Type B pancreatic cell (in vitro differentiated cells): ENCODE results near the gene HDAC11. TPM values are rescaled to one million over a fixed set of nuclear protein-coding genes. Genes with fewer than 3 reads are reported as not detected.
A peak's percentile ranks its signal among the peaks of the same experiment; 100 is the strongest.

Experiments used
- DNase-seq: peaks from one replicate; pipeline ENCODE4 v3.0.0; 2021; ENCODE audit warnings: mixed read lengths; ENCODE audit not compliant: unreplicated experiment; ENCODE audit errors: extremely low spot score
- H3K27ac Mint-ChIP-seq: 2 replicates; pipeline ENCODE4 v1.8.0; 2021; ENCODE audit warnings: mild to moderate bottlenecking, mixed read lengths
- H3K27me3 Mint-ChIP-seq: 2 replicates; pipeline ENCODE4 v1.8.0; 2021; ENCODE audit warnings: mixed read lengths
- H3K36me3 Mint-ChIP-seq: 2 replicates; pipeline ENCODE4 v1.8.0; 2021; ENCODE audit warnings: mixed read lengths
- H3K4me1 Mint-ChIP-seq: one replicate; pipeline ENCODE4 v1.8.0; 2021; ENCODE audit warnings: mixed read lengths; ENCODE audit not compliant: unreplicated experiment
- H3K4me3 Mint-ChIP-seq: 2 replicates; pipeline ENCODE4 v1.8.0; 2021; ENCODE audit warnings: mild to moderate bottlenecking, mixed read lengths
- H3K9me3 Mint-ChIP-seq: 2 replicates; pipeline ENCODE4 v1.8.0; 2021; ENCODE audit warnings: mixed read lengths
- CTCF ChIP-seq: fragments of 200-600 bp; sonication (generic); conservative IDR thresholded peaks from 2 replicates; pipeline ENCODE4 v1.5.0; 2021; ENCODE audit warnings: antibody characterized with exemption, mild to moderate bottlenecking
- total RNA-seq: library from RNA; stranded (reverse); gene quantifications from 2 replicates; pipeline ENCODE4 v1.2.1, GENCODE V29; 2021; ENCODE audit warnings: low replicate concordance

HDAC11 gene
- total RNA-seq, 1 donor from 2014 or later = 21.9 TPM

DNA sequence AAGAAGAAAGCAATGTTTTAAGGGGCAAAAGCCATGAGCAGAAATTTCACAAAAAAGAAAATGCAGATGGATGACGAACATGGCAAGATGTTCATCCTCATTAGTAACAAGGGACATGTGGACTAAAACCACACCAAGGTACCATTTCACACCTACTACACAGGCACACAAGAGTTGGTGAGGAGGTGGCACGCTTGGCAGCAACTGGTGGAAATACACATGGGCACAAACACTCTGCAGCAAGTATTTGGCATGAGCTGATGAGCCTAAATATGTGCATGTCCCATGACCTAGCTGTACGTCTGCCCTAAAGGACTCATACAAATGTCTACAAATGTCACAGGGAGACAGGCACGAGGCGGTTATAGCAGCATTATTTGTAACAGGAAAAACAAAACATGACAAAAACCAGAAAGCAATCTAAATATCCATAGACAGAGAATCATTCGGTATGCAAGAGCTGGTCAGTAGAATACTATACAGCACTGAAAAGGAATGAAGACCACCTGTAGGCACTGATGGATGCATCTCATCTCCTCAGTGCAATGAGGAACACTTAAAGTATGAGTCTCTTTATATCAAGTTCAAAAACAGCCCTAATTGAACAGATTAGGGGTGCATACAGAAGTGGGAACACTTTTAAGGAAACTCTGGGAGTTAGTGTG, 57.3 kb downstream of the HDAC11 start:
- no peak overlapping the region for H3K4me3 Mint-ChIP-seq
- no peaks in the 10 kb centered on the region for H3K9me3 Mint-ChIP-seq
- H3K27ac Mint-ChIP-seq = peak overlapping the region; percentile 89
- TF ChIP-seq CTCF = no peak
- no peaks in the 10 kb centered on the region for H3K36me3 Mint-ChIP-seq
- H3K4me1 Mint-ChIP-seq = peaks cover 22% of the 10 kb centered on the region
- no peaks in the 10 kb centered on the region for H3K27me3 Mint-ChIP-seq
- no peak for DNase-seq

DNA sequence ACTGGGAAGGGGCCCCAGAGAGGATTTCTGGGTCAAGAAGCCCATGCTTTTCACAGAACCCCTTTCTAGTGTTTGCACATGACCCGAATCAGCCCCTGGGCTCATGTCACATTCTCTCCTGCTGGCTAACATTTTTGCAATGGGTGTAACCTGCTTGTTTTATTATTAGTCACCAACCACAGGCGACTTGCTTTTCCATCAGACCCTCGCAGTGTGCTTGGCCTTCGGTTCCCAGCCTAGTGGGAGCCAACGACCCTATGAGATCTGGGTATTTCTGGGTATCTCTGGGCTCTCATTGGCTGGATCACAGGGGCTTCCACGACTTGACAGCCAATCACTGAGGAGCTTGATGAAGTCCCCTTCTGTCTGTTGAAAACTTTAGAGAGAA, 57.8 kb downstream of the HDAC11 start:
- Mint-ChIP-seq H3K9me3 (no peaks in the 10 kb centered on the region), H3K4me3 (peak overlapping the region; percentile 34), H3K4me1 (peaks cover 22% of the 10 kb centered on the region), H3K27ac (peak overlapping the region; percentile 89), H3K36me3 (no peaks in the 10 kb centered on the region), H3K27me3 (no peaks in the 10 kb centered on the region)
- no peak for TF ChIP-seq CTCF
- DNase-seq = no peak

- H3K4me3 Mint-ChIP-seq = no peak overlapping the region
- H3K36me3 Mint-ChIP-seq = no peaks in the 10 kb centered on the region
- no peaks in the 10 kb centered on the region for H3K9me3 Mint-ChIP-seq
- peaks cover 15% of the 10 kb centered on the region for H3K4me1 Mint-ChIP-seq
- DNase-seq = no peak
- H3K27me3 Mint-ChIP-seq = no peaks in the 10 kb centered on the region
- H3K27ac Mint-ChIP-seq = peak overlapping the region; percentile 89
- TF ChIP-seq CTCF = no peak
These were observed 58.6 kb downstream of the HDAC11 start for GRCh38 chr3:13538520-13539291.

DNA sequence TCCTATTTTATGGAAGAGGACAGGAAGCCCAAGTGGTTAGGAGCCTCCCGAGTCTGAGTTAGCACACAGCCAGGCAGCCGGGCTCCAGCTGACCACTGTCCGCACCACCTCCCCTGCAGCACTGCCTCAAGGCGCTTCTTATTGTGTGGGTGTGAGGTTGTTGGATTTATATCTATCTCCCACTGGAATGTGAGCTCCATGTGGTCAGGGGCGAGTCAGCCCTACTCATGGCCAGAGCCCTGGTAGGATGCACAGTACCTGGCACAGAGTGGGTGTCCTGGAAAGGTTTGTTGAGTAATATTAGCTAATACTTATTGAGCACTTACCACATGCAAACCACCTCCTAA, 59.2 kb downstream of the HDAC11 start:
- H3K4me1 Mint-ChIP-seq = peaks cover 12% of the 10 kb centered on the region

DNA sequence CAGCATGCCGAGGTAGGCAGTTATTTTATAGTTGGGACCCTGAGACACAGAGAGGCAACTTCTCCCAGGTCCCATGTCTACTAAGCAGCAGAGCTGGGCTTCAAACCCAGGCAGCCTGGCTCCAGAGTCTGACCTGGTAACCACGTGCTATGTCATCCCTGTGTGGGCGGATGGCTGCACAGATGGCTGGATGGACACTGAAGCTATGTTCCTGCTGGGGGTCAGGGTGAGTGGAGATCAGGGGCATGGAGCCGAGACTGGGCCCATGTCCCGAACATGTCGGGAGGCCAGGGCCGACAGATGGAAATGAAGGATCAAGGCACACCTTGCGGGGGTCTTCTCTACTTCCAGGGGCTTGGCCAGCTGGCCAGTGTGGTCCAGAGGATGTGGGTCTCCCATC, 59.6 kb downstream of the HDAC11 start:
- H3K4me3 Mint-ChIP-seq = no peak overlapping the region
- no peak for TF ChIP-seq CTCF
- no peaks in the 10 kb centered on the region for H3K9me3 Mint-ChIP-seq
- H3K36me3 Mint-ChIP-seq = no peaks in the 10 kb centered on the region
- DNase-seq = no peak
- H3K4me1 Mint-ChIP-seq = peaks cover 12% of the 10 kb centered on the region
- H3K27me3 Mint-ChIP-seq = no peaks in the 10 kb centered on the region
- H3K27ac Mint-ChIP-seq = no peak overlapping the region

More for the DNA sequence above, 59.2 kb downstream of the HDAC11 start:
- Mint-ChIP-seq H3K36me3 (no peaks in the 10 kb centered on the region), H3K9me3 (no peaks in the 10 kb centered on the region), H3K27me3 (no peaks in the 10 kb centered on the region), H3K4me3 (no peak overlapping the region), H3K27ac (peak overlapping the region; percentile 26)
- no peak for TF ChIP-seq CTCF
- no peak for DNase-seq
